HUES64 (cell line): Measurements from ENCODE around the gene ZNF184.
"Not testable (repeated sequence)": the region's sequence is repeated elsewhere in the genome, so short reads cannot be mapped to it uniquely, and the experiment has no call there.

Experiments
- H3K27ac ChIP-seq: 2 replicates; pipeline ENCODE4 v1.7.0; 2013; ENCODE audit warnings: low read depth, low read length, inconsistent platforms
- H3K27me3 ChIP-seq: 2 replicates; pipeline ENCODE4 v1.6.1; 2013; ENCODE audit warnings: mild to moderate bottlenecking, low read length; ENCODE audit not compliant: insufficient read depth
- H3K36me3 ChIP-seq: 2 replicates; pipeline ENCODE4 v1.6.1; 2013; ENCODE audit warnings: mild to moderate bottlenecking, low read length; ENCODE audit not compliant: insufficient read depth
- H3K4me1 ChIP-seq: 2 replicates; pipeline ENCODE4 v1.6.1; 2013; ENCODE audit warnings: mild to moderate bottlenecking, low read length, moderate library complexity; ENCODE audit not compliant: insufficient read depth
- H3K4me3 ChIP-seq: 2 replicates; pipeline ENCODE4 v1.5.1; 2013; ENCODE audit warnings: mild to moderate bottlenecking, low read length, moderate library complexity
- H3K9ac ChIP-seq: 2 replicates; pipeline ENCODE4 v1.6.1; 2013; ENCODE audit warnings: mild to moderate bottlenecking, low read depth, low read length
- H3K9me3 ChIP-seq: 2 replicates; pipeline ENCODE4 v1.6.1; 2013; ENCODE audit warnings: low read depth, low read length; ENCODE audit not compliant: insufficient read depth
- WGBS: fragments of 150-250, 120-280 bp; methylation state at CpG from one replicate; pipeline ENCODE4 v1.1.7; 2013; ENCODE audit warnings: missing lambda C conversion rate; 5-methylcytosine and 5-hydroxymethylcytosine counted together

Gene ZNF184

DNA sequence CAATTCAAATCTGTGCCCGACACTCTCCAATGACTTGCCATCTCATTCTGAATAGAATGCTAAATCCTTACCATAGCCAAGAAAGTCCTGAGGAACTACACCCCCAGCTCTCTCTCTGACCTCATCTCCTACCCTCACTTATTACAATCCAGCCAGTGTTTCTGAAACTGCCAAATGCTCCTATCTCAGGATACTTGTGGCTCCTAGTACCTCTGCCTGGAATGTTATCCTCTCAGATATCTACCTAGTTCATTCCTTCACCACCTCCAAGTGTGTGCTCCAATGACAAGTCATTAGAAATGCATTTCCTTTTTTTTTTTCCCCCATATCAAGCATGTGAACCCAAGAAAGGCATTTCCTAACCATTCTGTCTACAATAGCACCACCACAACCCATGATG, 24.4 kb downstream of the ZNF184 start:
- Histone ChIP-seq H3K27ac (no peak overlapping the region), H3K36me3 (peaks cover 39% of the 10 kb centered on the region), H3K9ac (no peak overlapping the region), H3K9me3 (peaks cover 50% of the 10 kb centered on the region), H3K4me3 (no peak overlapping the region), H3K4me1 (no peaks in the 10 kb centered on the region), H3K27me3 (no peaks in the 10 kb centered on the region)
- 95% methylated on average over 1 of the region's 1 CpG for WGBS

DNA sequence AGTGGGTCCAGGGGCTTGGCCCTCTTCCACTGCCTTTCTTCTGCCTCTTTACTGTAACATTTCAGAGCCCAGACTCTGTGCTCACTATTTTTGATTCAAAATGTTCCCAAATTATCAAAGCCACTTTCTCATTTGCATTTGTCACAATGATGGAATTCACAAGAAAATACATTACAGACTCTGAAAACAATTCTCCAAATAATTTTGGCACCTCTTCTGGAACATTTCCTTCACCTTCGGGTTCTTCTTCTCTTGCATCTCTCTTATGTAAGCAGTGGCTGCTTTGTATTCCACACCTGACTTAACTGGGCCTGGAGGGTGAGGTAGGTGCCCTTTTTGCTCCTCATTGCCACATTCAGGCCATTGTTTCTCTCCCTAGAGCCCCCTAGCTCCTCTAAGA, 30.0 kb downstream of the ZNF184 start:
- 93% methylated on average over 1 of the region's 1 CpG for whole genome bisulfite sequencing
- H3K27me3 ChIP-seq, result no peaks in the 10 kb centered on the region
- no peak overlapping the region for H3K4me3 ChIP-seq
- H3K27ac ChIP-seq, result no peak overlapping the region
- no peaks in the 10 kb centered on the region for H3K4me1 ChIP-seq
- no peaks in the 10 kb centered on the region for H3K36me3 ChIP-seq
- H3K9ac ChIP-seq, result no peak overlapping the region
- H3K9me3 ChIP-seq, result no peaks in the 10 kb centered on the region; the same call in 1 of the 2 replicates

DNA sequence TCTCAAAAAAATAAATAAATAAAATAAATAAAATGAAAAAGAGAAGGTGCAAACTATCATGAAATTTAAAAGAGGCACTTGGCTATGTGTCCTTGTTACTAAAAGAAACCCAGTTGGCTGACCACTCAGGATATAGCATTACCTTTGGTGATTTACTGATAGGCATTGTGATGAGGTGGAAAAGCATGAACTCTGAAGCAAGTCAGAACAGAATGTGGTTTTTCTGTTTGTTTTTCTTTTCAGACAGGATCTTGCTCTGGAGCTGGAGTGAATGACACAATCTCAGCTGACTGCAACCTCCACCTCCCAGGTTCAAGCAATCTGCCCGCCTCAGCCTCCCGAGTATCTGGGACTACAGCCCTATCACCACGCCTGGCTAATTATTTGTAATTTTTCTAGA, 31.9 kb downstream of the ZNF184 start:
- Histone ChIP-seq H3K9ac (no peak overlapping the region), H3K27me3 (no peaks in the 10 kb centered on the region), H3K9me3 (no peaks in the 10 kb centered on the region; the same call in 1 of the 2 replicates), H3K36me3 (no peaks in the 10 kb centered on the region), H3K4me3 (no peak overlapping the region), H3K4me1 (no peaks in the 10 kb centered on the region), H3K27ac (no peak overlapping the region)
- WGBS, result 95% methylated on average over 3 of the region's 3 CpGs

DNA sequence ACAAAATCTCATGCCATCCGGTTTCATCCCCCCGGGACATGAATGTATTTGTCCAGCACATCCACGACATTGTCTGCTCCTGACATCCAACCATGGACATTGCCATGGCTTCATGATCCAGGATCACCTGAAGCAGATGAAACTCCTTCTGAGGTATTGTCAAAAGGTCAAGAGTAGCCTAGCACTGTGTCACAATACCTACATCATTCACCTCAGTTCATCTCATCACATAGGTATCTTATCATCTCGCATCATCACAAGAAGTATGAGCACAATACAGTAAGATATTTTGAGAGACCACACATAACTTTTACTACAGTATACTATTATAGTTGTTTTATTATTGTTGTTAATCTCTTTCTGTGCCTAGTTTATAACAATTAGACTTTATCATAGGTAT, 33.5 kb downstream of the ZNF184 start:
- Histone ChIP-seq H3K9me3 (peaks cover 8% of the 10 kb centered on the region; the same call in 1 of the 2 replicates), H3K9ac (no peak overlapping the region), H3K27ac (no peak overlapping the region), H3K4me3 (no peak overlapping the region), H3K4me1 (no peaks in the 10 kb centered on the region), H3K27me3 (no peaks in the 10 kb centered on the region), H3K36me3 (no peaks in the 10 kb centered on the region)
- 98% methylated on average over 4 of the region's 4 CpGs for WGBS

DNA sequence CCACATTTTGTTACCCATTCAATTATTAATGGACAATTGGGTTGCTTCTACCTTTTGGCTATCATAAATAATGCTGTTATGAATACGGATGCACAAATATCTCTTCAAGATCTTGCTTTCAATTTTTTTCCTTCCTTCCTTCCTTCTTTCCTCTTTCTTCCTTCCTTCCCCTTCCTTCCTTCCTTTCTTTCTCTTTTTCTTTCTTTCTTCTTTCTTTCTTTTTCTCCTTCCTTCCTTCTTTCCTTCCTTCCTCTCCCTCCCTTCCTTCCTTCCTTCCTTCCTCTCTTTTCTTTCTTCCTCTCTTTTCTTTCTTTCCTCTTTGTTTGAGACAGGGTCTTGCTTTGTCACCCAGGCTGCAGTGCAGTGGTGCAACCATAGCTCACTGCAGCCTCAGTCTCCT, 39.2 kb downstream of the ZNF184 start:
- Histone ChIP-seq H3K9me3 (peaks cover 12% of the 10 kb centered on the region; the same call in 1 of the 2 replicates), H3K27me3 (no peaks in the 10 kb centered on the region)
- 94% methylated on average over 1 of the region's 1 CpG for WGBS

DNA sequence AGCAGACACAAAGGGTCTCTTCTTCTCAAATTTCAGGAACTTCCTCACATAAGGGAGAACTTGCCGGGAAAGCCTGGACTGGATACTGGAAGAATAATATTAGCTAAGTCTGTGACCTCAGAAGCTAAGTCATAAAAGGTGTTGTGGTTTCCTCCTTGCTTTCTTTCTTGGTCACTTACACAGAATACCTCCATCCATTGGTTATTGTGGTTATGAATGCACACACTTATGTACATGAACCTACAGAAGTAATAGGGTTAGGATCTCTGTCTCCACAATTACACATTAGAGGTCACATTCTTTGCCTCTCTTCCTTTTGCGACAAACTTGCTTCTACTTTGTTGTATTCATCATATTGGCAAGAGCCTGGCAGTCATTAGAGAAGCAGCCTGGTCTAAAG, 43.9 kb downstream of the ZNF184 start:
- Histone ChIP-seq H3K27ac (no peak overlapping the region), H3K9ac (no peak overlapping the region), H3K4me3 (no peak overlapping the region), H3K27me3 (no peaks in the 10 kb centered on the region), H3K4me1 (no peaks in the 10 kb centered on the region), H3K9me3 (0 out of 2 replicates have a peak, but pooled peaks cover 5% of the 10 kb centered on the region), H3K36me3 (no peaks in the 10 kb centered on the region)
- WGBS, result 100% methylated on average over 1 of the region's 2 CpGs

More for the DNA sequence above, 39.2 kb downstream of the ZNF184 start:
- Histone ChIP-seq H3K4me3 (no peak overlapping the region), H3K27ac (no peak overlapping the region), H3K9ac (no peak overlapping the region), H3K4me1 (no peaks in the 10 kb centered on the region), H3K36me3 (no peaks in the 10 kb centered on the region)

DNA sequence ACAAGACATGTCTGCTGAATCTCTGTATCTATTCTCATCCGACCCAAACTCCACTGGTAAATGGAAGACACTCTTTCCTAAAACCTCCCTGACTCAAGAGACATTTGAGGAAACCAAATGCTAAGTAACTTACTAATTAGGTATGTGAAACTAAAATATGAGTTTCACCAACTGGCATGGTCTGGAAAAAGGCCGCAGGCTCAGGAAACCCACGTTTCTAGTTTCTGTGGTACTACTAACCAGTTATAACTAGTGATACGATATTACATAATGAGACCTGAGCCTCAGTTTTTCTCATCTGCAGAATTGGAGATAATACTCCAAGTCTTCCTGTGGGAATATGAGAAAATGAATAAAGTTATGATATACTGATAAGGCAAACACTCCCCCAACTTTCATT, 44.4 kb downstream of the ZNF184 start:
- no peaks in the 10 kb centered on the region for H3K36me3 ChIP-seq
- no peak overlapping the region for H3K9ac ChIP-seq
- H3K4me1 ChIP-seq, result no peaks in the 10 kb centered on the region
- 0 out of 2 replicates have a peak, but pooled peaks cover 4% of the 10 kb centered on the region for H3K9me3 ChIP-seq
- whole genome bisulfite sequencing, result 88% methylated on average over 4 of the region's 4 CpGs
- H3K27me3 ChIP-seq, result no peaks in the 10 kb centered on the region
- no peak overlapping the region for H3K27ac ChIP-seq
- no peak overlapping the region for H3K4me3 ChIP-seq

DNA sequence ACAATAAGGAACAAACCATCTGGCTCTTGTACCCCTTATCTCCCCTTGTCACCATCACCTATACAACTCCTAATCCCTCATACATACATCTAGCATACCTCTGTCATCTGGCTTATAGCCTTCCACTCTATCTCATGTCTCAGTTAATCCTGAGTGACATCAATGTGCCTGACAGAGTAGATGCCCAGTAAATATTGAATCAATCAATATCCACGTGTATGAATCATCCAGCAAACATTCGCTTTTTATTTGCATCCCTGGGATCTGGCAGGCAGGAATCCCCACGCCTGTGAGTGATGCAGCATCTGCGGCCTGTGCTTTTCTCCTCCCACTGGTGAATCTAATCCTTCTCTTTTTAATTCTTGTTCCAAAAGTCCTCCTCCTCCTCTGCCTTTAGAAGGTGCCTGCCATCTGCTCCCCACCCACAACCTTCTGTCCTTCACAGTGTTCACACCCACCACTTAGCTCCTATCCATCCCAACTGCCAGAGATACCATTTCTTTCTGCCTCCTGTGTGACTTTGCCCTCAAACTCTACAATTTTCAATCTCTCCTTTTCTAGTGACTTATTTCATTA, 46.8 kb downstream of the ZNF184 start:
- WGBS, result 88% methylated on average over 4 of the region's 4 CpGs
- H3K36me3 ChIP-seq, result no peaks in the 10 kb centered on the region
- H3K4me1 ChIP-seq, result no peaks in the 10 kb centered on the region
- no peaks in the 10 kb centered on the region for H3K27me3 ChIP-seq
- 0 out of 2 replicates have a peak, but pooled peaks cover 4% of the 10 kb centered on the region for H3K9me3 ChIP-seq
- H3K9ac ChIP-seq, result no peak overlapping the region
- H3K4me3 ChIP-seq, result no peak overlapping the region
- no peak overlapping the region for H3K27ac ChIP-seq

DNA sequence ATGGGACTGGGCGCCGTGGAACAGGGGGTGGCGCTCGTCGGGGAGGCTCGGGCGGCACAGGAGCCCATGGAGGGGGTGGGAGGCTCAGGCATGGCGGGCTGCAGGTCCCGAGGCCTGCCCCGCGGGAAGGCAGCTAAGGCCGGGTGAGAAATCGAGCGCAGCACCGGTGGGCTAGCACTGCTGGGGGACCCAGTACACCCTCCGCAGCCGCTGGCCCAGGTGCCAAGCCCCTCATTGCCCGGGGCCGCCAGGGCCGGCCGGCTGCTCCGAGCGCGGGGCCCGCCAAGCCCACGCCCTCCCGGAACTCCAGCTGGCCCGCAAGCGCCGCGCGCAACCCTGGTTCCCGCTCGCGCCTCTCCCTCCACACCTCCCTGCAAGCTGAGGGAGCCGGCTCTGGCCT, 48.1 kb downstream of the ZNF184 start:
- H3K9me3 ChIP-seq, H3K9ac ChIP-seq, H3K36me3 ChIP-seq, H3K4me3 ChIP-seq, H3K4me1 ChIP-seq, H3K27ac ChIP-seq, H3K27me3 ChIP-seq: not testable (repeated sequence)
- 91% methylated on average over 36 of the region's 36 CpGs for WGBS

DNA sequence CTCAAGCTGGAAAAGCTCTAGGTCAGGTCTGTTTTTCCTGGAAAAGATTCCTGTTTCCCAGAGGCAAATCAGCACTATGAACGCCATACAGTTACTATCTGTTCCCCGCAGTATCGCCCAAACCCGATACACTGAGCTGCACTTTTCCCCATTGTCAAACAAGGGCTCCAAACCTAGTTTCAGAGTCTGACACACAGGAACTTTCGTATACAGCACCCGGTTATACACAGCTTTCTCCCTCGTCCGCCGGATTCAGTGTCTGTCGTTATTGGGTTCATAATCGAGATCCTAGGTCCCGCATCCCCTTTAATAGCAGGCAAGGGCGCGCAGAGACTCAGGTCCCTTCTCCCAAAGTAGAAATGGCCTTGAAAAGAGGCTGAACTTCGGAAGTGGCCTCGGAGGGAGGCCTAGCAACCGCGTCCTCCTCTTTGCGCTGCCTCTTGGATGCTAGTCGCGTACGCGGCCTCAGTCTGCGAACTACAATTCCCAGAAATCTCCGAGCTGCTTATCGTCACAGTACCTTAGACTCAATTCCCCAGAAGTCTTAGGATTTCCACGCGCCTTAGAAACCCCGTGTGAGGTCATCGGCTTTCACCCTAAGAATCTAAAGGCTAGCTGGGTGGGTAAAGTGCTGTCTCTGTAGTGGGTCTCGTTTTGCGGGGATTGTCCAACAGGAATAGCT, 50.1 kb downstream of the ZNF184 start:
- H3K27ac ChIP-seq, result no peak overlapping the region

DNA sequence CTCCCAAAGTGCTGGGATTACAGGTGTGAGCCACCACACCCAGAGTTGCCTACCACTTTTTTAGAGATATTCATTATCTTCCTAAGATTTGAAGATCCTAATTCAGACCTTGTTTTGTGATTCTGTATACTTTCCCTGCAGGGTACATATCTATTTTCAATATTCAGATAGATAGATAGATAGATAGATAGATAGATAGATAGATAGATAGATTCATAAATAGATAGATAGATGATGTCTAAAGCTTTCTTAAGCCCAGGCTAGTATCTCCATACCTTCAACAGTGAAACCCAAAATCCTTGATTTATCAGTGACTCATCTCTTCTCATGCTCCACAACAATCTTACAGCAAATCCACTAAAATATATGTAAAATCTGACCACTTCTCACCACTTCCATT, 53.5 kb downstream of the ZNF184 start:
- no peaks in the 10 kb centered on the region for H3K4me1 ChIP-seq
- H3K27me3 ChIP-seq, result no peaks in the 10 kb centered on the region; the same call in 1 of the 2 replicates
- H3K9ac ChIP-seq, result no peak overlapping the region
- H3K4me3 ChIP-seq, result no peak overlapping the region
- peaks cover 12% of the 10 kb centered on the region; the same call in 1 of the 2 replicates for H3K9me3 ChIP-seq
- no peak overlapping the region for H3K27ac ChIP-seq
- H3K36me3 ChIP-seq, result no peaks in the 10 kb centered on the region

More for the DNA sequence above, 50.1 kb downstream of the ZNF184 start:
- H3K4me3 ChIP-seq, result no peak overlapping the region; the same call in 1 of the 2 replicates
- no peaks in the 10 kb centered on the region for H3K4me1 ChIP-seq
- H3K9me3 ChIP-seq, result 0 out of 2 replicates have a peak, but pooled peaks cover 4% of the 10 kb centered on the region
- H3K9ac ChIP-seq, result no peak overlapping the region
- no peaks in the 10 kb centered on the region for H3K36me3 ChIP-seq
- H3K27me3 ChIP-seq, result no peaks in the 10 kb centered on the region
- 96% methylated on average over 30 of the region's 32 CpGs for WGBS
